A673 (cell line): ENCODE data around the gene SWSAP1.
"Not testable (repeated sequence)": the region's sequence is repeated elsewhere in the genome, so short reads cannot be mapped to it uniquely, and the experiment has no call there.

Experiments used
- CTCF ChIP-seq: fragments of 300-800, 200-600 bp; sonication (generic); conservative IDR thresholded peaks from 2 replicates; pipeline ENCODE4 v1.5.1; 2017; ENCODE audit warnings: low read depth, mild to moderate bottlenecking, antibody characterized with exemption, low read length, moderate library complexity, mixed read lengths
- EZH2 ChIP-seq: fragments of 200-600 bp; sonication (generic); IDR thresholded peaks from 2 replicates; pipeline ENCODE4 v1.6.1; 2017; ENCODE audit warnings: borderline replicate concordance, low read depth, mild to moderate bottlenecking, mixed read lengths, antibody characterized with exemption, low read length; ENCODE audit not compliant: poor library complexity, severe bottlenecking

GRCh38 chr19:11406703-11407236, 32.3 kb downstream of the SWSAP1 start:
- not testable (repeated sequence) for TF ChIP-seq CTCF, EZH2
